ENCODE measurements around the gene MAX. TPM values are rescaled to one million over a fixed set of nuclear protein-coding genes. Genes with fewer than 3 reads are reported as not detected.
"Not testable (repeated sequence)": the region's sequence is repeated elsewhere in the genome, so short reads cannot be mapped to it uniquely, and the experiment has no call there.

Gene MAX
- total RNA-seq, 1 experiment from 2014 or later = 32.7 TPM

DNA sequence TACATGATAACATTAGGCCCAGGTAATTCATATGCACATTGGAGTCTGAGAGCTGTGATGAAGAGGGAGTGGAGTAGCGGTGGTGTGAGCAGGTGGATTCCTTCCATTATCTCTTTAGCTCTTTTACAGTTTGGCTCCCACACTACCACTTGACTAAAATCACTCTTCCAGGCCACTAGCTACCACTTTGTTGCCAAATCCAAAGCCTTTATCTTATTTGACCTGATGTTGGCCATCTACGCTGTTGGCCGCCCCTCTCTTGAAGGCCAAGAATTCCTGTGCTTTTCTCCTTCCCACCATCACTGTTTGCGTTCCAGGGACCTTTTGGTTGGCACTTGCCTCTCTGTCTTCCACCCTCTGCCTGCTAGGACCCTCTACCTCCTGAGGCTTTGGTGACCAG is 4.0 kb upstream of the MAX start:
- DNase-seq (ENCODE audit: low spot score) = no peak

DNA sequence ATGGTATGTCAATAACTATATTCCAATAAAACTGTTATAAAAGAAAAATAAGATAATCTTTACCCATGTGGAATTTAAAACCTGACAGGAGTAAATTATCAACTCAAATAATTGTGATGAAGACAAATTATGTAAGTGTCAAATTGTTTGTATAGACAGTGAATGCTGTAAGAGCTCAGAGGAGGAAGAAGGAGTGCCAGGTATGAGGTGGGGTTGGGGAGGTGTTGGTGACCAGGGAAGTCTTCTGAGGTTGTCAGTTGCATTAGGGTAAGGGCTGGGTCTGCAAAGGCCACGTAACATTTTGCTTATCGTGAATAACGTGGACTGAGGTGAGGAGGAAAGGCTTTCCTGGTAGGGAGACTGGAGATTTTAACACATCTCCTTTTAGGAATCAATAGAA is 2.5 kb upstream of the MAX start:
- DNase-seq (ENCODE audit: low spot score) = no peak

DNA sequence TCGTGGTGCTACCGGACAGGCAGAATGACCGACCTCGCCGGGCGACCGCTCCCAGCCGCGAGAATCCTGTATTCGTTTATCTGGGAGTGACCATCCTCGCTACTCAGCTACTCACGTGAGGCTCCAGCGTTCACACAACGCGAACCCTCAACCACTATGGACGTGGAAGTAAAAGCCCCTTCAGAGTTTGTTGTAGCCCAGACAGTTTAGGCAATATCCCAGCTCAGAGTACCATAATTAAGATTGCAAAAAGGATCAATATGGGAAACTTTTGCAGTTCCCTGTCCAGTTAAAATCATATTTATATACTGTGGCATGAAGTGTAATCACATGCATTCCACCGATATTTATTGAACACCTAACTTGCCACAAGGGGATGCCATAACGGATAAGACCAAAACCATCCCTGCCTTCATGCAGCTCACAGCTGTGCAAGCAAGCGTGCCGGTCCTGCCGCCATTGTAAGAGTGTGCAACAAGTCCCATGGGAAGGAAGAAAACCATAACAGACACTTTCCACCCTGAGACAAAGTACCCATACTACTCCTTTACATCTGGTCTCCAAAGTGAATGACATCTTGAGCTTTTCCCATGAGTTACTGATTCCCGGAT is 938 bp upstream of the MAX start:
- peak; percentile 18 for DNase-seq (ENCODE audit: low spot score)

DNA sequence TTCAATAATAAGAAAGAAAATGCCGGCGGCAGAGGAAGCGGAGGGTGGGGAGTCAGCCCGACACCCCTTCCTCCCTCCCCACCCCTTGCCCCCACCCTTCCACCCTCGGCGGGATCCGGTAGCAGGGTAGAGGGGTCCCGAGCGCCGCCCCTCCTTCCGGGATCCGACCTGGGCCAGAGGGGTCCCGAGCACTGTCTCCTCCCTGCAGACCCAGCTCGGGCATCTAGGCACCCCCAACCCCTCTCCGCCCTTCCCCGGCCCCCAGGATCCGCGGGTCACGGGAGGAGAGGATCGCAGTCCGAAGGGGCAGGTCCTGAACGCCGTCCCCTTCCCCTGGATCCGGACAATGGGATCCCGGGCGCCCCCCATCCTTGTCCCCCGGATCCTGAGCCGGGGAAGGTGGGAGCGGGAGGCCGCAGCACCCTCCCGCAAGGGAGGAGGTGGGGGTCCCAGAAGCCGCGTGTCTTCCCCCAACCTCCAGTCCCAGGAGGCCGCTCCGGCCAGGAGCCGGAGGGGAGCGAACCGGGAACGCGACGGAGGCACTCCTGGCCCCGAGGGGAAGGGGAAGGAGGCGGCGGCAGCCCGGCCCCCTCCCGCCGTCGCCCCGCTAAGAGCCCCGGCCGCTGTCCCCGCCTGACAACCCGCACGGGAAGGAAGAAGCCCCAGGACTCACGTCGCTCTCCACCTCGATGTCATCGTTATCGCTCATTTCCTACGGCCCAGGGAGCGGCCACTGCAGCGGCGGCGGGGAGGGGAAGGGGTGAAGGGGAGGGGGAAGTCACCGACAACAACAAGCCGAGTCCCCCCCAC is 481 bp downstream of the MAX start:
- DNase-seq (ENCODE audit: low spot score) = no peak

DNA sequence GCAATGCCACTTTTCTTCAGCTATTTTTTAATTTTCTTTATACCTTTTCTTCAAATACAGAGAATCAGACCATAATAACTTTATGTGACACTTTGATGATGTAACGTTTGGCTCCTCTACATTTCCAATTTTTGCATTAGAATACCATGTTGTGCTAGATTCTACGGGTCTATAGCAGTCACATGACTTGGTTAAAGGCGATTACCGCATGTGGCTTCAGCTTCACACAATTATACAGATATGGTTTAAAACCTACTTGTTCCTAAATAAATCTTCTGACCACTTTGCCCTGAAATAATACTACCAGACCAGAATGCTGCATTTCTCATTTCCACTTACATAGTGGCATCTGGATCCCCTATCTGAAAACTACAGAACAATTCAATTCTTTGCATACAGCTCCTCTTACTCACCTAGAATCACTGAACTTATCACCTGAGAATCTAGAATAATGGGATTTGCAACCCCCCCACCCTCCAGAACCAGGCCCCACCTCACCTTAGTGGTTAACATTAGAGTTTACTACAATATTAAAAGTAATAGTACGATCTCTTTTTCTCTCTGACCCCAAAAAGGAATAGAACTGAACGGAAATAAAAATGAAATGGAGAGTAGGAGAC is 1.3 kb downstream of the MAX start:
- DNase-seq (ENCODE audit: low spot score) = peak; percentile 7

DNA sequence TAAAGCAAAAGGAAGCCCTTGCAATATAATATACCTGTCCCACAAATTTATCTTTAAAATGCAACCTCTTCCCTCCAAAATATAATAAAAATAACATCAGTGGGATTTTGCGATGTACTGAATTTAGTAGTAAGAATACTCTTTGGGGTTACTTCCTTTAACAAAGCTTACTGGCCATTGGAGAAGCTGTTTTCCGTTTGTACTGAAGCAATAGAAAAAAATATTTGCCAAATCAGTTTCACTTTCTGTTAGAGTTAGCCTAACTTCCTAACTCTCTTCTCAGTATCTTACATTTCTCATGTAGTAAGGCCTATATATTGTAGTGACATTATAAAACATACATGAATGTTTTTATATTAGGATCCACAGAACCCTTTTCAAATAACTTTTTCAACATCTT is 3.7 kb downstream of the MAX start:
- no peak for DNase-seq (ENCODE audit: low spot score)

DNA sequence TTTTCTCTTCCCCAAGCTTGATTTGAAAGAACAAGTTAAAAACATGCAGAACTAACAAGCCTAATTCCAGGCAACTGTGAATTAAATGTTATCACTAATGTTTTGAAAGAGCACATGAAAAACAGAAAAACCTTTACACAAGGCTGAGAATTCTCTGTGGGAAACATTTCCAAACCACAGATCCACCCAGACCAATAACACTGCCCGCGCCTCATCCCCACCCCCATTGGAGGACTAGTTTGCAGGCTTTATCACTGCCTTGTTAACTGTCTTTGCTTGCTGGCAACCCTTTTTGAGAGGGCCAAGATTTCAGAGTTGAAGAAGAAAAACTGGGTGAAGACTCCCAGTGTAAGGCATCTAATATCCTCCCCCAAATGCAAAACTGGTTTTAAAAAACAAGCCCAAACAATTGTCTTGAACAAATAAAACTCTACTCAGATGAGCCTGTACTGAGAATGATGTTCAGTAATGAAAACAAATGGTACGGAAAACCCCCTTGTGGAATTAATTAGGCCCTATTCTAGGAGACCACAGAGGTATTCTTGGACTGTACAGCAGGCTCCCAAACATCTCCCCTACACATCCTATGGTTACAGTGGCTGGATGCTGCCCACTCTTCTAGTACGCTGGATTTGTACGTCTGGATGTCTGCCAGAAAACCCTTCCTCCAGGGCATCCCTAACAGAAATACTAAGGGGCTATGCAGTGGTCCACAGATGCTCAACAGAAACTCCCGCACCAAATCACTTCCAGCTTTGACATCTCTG is 5.8 kb downstream of the MAX start:
- no peak for DNase-seq (ENCODE audit: low spot score)

DNA sequence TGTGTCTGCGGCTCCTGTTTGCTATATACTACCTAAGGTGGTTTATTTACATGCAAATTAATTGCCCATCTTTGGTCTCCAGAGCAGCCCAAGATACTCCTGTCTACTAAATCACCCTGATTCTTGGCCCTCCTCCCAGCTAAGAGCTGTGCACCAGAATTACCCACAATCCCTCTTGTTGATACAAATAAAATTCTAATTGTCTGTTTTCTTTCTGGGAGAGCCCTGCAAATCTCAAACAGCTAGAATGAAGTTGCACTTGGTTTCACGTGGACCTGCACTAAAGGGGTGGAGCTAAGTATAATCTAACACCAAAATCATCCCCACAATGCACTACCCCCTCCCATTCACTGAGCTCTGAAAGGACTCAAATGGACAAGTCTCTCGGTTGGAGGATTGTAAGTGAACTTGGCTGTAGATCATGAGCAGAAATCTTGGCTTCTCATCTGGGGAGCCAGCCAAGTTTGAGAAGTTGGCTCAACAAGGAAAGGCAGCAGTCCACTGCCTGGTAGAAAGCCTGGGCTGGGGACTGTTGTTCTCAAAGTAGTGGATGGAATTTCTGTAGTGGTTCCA is 6.6 kb downstream of the MAX start:
- DNase-seq (ENCODE audit: low spot score) = no peak

DNA sequence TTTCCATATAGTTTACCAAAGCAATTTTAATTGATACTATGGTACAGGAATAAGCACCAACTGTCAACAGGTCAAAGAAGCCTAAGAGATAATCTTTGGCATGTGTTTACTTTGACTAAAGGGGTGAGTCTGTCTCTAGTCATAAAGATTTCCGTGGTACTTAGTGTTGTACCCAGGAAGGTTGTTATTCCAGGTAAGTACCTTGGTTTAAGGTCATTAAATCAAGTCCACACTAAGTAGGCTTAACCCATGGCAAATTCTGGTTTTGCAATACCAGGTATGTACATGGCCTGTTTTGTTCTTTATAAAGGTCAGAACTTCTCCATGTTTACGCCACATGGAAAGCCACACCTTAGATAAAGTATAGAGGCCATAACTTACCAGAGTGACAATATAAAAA is 10.0 kb downstream of the MAX start:
- DNase-seq (ENCODE audit: low spot score) = no peak

DNA sequence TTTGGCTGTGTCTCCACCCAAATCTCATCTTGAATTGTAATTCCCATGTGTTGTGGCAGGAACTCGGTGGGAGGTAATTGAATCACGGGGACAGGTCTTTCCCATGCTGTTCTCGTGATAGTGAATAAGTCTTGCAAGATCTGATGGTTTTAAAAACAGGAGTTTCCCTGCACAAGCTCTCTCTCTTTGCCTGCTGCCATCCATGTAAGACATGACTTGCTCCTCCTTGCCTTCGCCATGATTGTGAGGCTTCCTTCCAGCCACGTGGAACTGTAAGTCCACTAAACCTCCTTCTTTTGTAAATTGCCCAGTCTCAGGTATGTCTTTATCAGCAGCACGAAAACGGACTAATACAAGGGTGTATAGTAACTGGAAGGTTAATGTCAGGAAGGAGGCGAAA is 14.5 kb downstream of the MAX start:
- DNase-seq (ENCODE audit: low spot score) = not testable (repeated sequence)

DNA sequence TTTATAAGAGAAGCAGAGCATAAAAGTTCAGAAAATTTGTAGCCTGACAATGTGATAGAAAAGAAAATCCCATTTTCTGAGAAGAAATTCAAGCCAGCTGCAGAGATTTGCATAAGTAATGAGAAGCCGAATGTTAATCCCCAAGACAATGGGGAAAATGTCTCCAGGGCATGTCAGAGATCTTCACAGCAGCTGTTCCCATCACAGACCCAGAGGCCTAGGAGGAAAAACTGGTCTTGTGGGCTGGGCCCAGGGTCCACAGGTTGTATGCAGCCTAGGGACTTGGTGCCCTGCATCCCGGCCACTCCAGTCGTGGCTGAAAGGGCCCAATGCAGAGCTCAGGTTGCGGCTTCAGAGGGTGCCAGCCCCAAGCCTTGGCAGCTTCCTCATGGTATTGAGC is 15.6 kb downstream of the MAX start:
- not testable (repeated sequence) for DNase-seq (ENCODE audit: low spot score)

DNA sequence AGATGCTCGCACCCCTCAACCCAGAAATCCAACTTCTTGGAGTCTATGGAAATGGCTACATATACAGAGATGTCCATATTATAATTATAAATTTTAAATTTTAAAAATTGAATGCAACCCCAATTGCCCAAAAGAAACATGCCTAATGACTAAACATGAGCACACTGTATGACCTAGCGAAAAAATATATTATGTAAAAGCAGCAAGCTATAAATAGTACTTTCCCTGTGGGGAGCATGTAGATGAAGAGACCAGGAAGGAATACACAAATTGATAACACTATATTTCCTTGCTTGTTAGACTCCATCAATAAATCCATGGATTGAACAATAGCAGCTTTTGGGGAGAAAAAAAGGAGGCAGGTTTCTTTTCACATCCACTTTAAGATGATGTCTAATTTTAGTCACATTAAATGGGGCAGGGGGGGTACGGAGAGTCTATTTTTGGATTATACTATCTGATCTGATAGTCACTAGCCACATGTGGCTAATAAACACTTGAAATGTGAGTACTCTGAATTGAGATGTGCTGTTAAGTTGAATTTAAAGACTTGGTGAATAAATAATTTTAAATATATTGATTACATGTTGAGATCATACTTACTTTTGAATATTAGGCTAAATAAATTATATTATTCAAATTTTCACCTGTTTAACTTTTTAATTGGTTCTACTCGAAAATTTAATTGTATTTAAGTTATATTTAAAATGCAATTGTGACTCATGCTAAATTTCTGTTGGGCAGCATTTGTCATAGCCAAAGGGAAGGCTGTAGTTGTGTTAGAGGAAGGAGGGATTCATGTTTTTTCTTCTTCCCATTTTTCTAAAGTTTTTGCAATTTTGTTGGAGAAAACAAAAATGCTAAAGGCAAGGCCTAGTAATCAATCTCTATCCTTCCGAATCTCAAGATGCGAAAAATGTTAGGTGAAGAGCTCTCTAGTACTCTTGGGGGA is 17.5 kb downstream of the MAX start:
- DNase-seq (ENCODE audit: low spot score) = no peak

DNA sequence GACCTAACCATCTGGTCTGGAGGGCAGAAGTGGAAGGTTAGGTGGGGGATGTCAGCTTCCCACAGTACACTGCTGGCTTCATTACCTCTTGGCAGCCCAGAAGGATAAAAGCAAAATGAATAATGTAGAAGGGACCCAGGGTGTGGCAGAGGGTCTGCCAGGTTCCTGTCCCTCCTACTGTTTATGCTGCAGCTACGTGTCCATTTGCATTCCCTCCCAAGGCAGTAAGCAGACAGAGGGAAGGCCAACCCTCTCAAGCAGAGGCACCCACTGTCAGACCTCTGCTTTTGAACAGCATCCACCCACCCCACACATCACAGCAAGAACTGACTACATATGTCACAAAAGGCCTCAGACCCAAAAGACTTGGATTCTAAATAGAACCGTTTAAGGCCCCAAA is 19.4 kb downstream of the MAX start:
- DNase-seq (ENCODE audit: low spot score) = no peak

DNA sequence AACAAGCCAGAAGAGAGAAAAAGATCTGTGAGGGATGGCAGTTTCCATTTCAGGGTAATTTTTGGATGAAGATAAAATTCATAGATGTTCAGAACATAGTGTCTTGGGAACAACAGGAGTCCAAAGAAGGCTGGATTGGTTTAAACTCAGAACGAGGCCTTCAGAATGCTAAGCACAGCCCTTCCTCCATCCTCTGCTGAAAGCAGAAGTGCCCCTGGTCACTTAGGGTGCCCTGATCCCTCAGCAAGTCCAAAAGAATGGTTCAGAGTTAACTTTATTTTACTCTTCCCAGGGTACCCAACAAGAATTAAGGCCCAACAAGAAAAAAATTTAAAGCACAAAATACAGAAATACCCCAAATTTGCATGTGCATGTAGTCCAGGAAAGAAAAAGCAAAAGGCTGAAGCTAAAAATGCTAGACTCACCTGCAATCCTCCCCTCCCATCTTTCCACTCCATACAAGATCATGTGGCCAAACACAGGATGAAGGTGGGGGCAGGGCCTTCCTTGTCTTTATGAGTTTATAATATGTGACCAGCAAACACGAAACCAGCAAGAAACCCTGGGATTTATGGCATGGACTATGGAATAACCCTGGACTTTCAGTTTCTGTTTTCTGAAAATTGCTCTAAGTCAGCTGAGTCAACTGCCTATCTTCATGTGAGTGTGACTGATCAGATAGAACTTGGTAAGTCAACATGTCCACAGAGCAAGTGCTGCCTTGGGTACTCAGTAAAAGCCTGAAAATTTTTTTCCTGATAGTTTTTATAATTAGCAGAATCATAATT is 21.2 kb downstream of the MAX start:
- no peak for DNase-seq (ENCODE audit: low spot score)

DNA sequence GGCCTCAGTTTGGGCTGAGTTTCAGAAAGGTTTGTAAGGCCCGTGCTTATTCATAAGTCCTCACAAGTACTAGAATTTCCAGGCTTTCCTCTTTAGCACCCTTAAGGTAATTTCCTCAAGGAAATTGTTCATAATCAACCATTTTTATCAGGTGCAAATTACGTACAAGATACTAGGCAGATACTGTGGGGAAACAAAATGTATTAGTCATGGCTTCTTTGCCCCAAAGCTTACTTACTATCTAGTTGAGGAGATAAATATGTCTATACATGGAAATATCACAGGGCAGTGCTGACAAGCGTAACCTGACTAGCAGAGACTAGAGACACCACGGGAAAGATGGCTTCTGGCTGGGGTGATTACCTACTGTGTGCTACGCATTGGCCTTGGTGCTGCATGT is 22.5 kb downstream of the MAX start:
- no peak for DNase-seq (ENCODE audit: low spot score)

DNA sequence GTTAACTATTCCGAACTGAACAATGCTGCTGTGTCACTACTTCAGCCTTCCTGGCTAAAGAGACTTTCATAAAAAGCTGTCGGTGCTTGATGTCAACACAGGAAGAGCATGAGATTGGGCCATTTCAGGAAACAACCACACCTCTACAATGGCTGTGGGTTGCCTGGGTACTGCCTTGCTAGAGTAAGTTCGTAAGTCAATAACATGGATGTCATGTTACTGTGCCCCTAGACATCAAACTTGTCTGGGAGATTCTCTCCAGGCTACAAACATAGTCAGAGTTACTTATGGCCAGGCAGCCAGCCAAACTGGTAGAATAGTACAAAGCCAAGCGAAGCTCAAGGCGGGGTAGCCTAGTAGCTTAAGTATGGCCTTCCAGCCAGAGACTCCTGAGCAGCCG is 23.1 kb downstream of the MAX start:
- no peak for DNase-seq (ENCODE audit: low spot score)

DNA sequence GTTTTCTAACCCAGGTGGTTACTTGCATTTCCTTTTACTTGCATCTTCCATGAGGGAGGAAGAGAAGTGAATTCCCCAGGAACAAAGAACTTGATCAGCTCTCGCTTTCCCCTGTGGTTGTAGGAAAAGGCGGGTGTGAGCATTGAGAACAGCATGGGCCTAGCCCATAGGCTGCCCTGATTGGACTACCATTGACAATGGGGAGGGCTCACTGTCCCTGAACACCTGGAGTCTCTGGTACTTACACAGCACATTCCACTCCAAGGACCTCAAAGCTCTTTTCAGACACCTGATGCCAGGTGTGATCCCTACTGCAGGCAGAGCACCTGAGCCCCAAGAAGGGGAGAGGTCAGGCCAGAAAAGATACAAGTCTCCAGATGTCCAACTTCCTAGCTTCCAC is 25.0 kb downstream of the MAX start:
- no peak for DNase-seq (ENCODE audit: low spot score)

DNA sequence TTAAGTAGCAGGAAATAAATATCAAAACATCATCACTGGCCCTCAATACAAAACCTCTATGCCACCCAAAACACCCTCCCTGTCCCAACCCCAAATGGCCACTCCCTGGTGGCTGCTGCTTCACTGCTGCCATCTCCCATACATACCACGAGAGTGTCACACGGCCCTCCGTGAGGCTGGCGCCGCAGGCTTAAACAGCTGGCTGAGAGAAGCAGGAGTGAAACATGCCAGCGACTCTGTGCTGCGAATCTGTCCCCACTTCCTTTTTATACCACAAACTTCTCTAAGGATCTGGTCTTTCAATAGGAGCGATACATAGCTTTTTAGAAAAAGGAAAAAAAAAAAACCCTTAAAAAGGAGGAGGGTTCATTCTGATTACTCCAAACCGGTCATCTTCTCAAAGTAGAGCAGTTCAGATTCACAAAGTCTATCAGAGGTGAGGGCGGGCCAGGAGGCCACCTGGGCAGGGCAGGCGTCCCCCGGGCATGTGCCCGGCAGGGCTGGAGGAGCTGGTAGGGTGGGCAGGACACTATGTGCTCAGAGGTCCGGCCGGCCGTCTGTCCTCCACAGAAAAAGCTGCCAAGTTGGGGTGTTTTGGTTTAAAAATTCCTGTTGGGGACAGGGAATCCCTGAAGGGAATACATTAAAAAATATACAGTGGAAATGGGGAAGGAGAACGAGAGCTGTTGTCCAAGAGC is 26.5 kb downstream of the MAX start:
- no peak for DNase-seq (ENCODE audit: low spot score)

DNA sequence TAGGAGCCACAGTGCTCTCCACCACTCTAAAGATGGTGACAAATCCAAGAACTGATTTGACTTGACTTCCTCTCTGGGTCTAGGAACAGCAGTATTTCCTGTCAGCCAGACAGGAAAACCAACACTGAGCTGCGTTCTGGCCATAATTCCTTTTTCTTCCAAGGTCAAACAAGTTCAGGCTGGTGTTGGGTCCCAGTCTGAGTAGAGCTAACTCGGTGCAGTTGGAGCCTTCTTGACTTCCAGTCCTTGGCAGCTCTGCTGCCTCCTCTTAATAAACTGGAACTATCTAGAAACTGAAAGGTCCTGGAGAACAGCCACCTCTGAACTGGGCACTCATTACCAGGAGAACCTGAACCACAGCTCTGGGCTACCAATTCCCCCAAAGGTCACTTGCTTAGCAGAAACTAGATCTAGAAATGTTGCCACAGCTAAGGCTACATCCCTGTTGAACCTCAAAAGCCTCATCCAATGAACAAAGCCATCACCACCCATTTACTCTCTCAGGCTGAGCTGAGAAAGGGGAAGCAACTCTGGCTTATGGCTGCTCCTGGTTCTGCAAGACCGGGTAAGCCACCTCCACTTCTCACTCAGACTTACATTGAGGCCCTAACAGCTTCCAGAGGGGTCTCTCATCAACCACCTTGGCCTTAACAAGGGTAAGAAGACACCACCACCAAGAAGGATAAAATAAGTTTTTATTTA is 27.7 kb downstream of the MAX start:
- DNase-seq (ENCODE audit: low spot score) = no peak

Data from HT-29 (cell line).